H1 (cell line): Measurements from ENCODE around the gene F7. TPM values are rescaled to one million over a fixed set of nuclear protein-coding genes. Genes with fewer than 3 reads are reported as not detected.

ENCODE experiments used
- EZH2 ChIP-seq: fragments of 200-600 bp; sonication (generic); IDR thresholded peaks from 2 replicates; pipeline ENCODE4 v1.7.1; 2012; ENCODE audit warnings: low read depth, mild to moderate bottlenecking, moderate library complexity, low read length, inconsistent platforms; ENCODE audit not compliant: severe bottlenecking
- JUND ChIP-seq: IDR thresholded peaks from 2 replicates; pipeline ENCODE4 v1.6.1; 2011; ENCODE audit warnings: mild to moderate bottlenecking, improper control_type of control experiment, low read length
- MAX ChIP-seq: IDR thresholded peaks from 2 replicates; pipeline ENCODE4 v1.6.1; 2012; ENCODE audit warnings: inconsistent platforms
- SRF ChIP-seq: IDR thresholded peaks from 2 replicates; pipeline ENCODE4 v1.6.1; 2011; ENCODE audit warnings: mild to moderate bottlenecking, low read depth, low read length, moderate library complexity
- TEAD4 ChIP-seq: IDR thresholded peaks from 2 replicates; pipeline ENCODE4 v1.6.1; 2012; ENCODE audit warnings: low read depth, low read length, inconsistent platforms, mixed read lengths
- polyA plus RNA-seq, 7 experiments: library from polyadenylated mRNA; depleted of rRNA in 3 of 7; stranded (reverse) in 5 of 7; unstranded in 2 of 7; fragments of >200 nt in 5 of 7; fragments of 200-250 nt in 2 of 7; gene quantifications; 1 replicate in 5 of 7; 2 replicates in 1 of 7; 4 replicates in 1 of 7; pipeline versions ENCODE4 v1.2.1 to v1.2.3, GENCODE V29; 2011 to 2013; ENCODE audit warnings: missing spikeins in 2 of 7, mixed read lengths in 2 of 7
- total RNA-seq: library from RNA; stranded (reverse); fragmentation: NEBNext Ultra II Directional; extraction: Animal tissue kit (Norgen Biotek cat#: 25700); gene quantifications from 2 replicates; pipeline ENCODE4 v1.2.1, GENCODE V29; 2021

The F7 gene
- total and polyA plus RNA-seq, 2 of the 8 experiments (the other 6 are each of a cell fraction or from before 2014, with no cell fraction given), result 0.43 to 0.98 TPM

- TF ChIP-seq SRF (no peak), JUND (no peak), TEAD4 (no peak), MAX (no peak), EZH2 (no peak)
These were observed 12.3 kb downstream of the F7 start (continued) for GRCh38 chr13:113117911-113118260.
